ENCODE data around the gene SULT2B1.
"Not testable (repeated sequence)": the region's sequence is repeated elsewhere in the genome, so short reads cannot be mapped to it uniquely, and the experiment has no call there.

The SULT2B1 gene

GRCh38 chr19:48530066-48530720, 21.8 kb upstream of the SULT2B1 start:
- DNase-seq: no peak

GRCh38 chr19:48530770-48531169, 21.2 kb upstream of the SULT2B1 start:
- no peak for DNase-seq

- no peak for DNase-seq
Measured at GRCh38 chr19:48533770-48534169, 18.2 kb upstream of the SULT2B1 start.

DNA sequence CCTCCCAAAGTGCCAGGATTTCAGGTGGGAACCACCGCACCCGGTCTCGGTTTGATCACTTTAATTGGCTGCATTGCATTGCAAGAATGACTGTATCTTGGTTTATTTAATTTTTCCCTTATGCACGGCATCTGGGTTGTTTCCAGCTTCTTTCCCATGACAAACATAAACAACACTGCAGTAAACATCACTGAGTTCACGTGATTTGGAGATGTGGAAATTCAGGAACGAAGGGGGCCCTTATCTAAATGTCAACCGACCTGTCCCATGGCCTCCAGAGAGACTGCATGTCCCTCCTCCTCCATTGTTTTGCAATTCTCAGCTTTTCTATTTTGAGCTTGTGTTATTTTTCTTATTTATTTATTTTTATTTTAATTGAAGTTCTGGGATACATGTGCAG, 14.4 kb upstream of the SULT2B1 start:
- DNase-seq: no peak

GRCh38 chr19:48538057-48538456, 13.9 kb upstream of the SULT2B1 start:
- DNase-seq: not testable (repeated sequence)

DNA sequence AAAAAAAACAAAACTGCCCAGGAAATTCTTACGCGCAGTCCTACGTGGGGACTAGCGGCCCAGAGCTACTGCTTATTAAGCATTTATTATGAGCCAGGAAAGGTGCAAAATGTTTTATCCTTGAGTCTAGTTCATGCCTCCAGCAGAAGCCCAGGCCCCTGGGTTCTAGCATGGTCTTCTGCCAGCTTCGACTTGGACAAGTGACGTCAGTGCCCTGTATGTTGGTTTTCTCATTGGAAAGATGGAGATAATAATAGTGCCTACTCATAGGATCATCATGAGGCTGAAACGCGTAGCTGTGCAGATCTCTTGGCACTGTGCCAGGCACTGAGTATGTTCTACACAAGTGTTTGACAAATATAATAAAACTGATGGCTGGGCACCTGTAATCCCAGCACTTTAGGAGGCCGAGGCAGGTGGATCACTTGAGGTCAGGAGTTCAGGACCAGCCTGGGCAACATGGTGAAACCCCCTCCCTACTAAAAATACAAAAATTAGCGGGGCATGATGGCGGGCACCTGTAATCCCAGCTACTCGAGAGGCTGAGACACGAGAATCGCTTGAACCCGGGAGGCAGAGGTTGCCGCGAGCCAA, 12.4 kb upstream of the SULT2B1 start:
- DNase-seq: no peak

DNA sequence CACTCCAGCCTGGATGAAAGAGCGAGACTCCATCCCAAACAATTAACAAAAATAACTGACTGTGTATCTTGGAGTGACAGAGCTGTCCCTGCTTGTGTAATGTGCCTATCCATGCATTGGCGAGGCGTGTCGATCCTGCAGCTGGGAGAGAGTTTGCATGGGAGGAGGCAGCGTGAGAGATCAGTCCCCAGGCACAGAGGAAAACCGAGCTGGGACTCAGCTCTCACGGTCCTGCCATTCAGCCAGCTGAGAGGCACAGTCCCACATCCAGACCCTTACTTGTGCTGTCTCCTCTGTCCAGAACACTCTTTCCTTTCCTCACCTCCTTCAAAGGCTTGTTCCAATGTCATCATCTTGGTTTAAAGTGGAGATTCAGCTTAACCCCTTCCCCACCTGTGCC, 11.9 kb upstream of the SULT2B1 start:
- DNase-seq: no peak

DNA sequence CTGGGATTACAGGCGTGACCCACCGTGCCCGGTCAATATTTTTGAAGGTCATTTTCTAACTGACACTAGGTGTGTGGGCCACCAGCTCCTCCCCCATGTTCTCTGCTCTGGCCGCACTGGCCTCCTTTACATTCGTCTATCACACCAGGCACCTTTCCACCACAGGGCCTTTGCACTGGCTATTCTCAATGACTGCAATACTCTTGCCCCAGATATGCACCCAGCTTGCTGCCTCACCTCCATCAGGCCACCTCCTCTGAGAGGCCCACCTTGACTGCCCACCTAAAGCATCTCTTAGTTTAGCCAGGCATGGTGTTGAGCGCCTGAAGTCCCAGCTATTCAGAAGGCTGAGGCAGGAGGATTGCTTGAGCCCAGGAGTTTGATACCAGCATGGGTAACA, 10.2 kb upstream of the SULT2B1 start:
- no peak for DNase-seq

DNA sequence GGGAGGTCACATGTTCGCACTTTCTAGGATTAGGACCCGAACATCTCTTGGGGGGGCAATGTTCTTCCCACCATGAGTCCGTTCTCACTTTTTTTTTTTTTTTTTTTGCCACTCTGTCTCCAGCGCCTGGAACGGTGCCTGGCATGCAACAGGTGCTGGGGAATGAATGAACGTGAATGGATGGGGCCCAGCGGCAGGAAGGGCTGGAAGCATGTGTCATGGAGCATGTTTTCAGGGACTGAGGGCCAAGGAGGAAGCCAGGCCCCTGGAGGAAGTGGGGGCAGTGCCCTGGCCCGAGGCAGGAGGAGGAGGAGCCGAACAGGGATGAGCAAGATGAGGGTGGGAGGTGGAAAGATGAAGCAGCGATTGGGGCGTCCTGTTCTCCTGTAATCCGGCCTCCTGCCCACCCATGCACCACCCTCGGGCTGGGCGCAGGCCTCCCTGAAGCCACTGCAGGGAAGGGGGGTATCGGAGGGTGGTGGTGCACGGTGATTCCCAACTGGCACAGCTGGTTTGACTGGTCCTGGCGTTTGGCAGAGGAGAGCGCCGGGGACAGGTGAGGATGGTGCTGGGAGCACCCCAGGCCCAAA, 8.8 kb upstream of the SULT2B1 start:
- DNase-seq: no peak

DNA sequence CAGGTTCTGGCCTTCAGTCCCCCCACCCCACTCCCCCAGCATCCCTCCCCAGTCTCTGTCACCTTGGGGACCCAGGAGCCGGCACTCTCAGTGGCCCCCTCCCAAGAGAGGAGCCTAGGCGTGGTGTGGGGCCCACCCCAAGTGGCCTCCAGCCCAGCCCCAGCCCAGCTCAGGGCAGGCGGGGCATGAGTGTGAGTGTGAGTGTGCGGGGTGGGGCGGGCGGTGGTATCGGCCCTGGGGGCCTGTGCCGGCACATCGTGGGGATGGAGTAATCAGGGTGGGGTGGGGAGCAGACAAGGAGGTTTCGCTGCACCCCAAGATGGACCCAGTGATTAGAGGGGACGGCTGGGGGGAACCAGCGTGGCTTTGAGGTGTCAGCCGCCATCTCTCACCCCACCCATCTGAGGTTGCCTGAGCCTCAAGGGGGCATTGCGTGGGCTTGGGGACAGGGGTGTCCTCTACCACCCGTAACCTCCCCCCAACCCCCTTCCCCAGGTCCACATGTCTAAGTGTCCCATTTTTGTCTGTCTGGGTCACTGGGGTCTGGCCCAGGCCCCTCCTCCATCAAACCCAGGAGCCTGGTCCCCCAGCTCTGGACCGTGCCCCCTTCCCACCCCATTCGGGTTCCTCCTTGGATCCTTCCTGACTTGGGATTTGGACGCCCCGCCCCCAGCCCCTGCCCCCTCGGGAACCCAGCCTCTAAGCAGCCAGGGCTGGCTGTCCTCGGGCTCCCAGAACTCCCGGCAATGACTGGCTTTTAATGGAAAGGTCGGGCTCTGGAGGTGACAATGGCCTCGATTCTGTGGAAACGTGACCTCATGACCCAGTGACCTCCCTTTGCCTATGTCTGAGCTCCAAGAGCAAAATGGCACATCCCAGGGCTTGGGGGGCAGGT, 6.9 kb upstream of the SULT2B1 start:
- no peak for DNase-seq

DNA sequence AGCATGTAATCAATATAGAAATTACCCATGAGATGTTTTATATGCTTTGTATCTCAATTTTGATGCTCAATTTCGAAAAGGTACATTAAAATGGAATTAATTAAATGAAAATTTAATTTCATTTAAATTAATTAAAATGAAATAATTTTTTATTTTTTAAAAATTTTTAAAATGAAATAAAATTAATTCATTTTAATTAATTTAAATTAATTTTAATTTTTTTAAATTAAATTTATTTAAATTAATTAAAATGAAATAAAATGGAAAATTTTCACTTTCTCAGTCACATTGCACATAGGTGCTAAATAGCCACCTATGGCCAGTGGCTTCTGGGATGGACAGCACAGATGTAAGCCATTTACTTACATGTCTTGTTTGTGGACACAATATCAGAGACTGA, 4.2 kb upstream of the SULT2B1 start:
- DNase-seq: no peak

GRCh38 chr19:48548253-48548911, 3.6 kb upstream of the SULT2B1 start:
- no peak for DNase-seq

DNA sequence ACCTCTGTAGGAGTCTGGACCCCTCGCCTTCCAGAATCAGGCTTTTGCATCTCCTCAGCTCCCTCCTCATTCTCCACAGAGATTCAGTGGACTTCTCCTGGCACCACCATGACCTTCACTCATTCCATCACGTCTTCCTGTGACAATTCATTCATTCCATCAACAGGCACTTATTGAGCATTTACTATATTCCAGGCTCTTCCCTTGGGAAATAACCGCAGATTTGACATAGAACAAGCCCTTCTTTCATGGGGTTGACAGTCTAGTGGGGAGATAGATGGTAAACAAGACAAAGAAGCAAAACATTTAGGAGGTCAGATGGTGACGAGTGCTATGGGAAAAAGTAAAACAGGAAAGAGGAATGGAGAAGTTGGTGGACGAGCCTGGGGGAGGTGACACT, 2.6 kb upstream of the SULT2B1 start:
- DNase-seq: no peak

DNA sequence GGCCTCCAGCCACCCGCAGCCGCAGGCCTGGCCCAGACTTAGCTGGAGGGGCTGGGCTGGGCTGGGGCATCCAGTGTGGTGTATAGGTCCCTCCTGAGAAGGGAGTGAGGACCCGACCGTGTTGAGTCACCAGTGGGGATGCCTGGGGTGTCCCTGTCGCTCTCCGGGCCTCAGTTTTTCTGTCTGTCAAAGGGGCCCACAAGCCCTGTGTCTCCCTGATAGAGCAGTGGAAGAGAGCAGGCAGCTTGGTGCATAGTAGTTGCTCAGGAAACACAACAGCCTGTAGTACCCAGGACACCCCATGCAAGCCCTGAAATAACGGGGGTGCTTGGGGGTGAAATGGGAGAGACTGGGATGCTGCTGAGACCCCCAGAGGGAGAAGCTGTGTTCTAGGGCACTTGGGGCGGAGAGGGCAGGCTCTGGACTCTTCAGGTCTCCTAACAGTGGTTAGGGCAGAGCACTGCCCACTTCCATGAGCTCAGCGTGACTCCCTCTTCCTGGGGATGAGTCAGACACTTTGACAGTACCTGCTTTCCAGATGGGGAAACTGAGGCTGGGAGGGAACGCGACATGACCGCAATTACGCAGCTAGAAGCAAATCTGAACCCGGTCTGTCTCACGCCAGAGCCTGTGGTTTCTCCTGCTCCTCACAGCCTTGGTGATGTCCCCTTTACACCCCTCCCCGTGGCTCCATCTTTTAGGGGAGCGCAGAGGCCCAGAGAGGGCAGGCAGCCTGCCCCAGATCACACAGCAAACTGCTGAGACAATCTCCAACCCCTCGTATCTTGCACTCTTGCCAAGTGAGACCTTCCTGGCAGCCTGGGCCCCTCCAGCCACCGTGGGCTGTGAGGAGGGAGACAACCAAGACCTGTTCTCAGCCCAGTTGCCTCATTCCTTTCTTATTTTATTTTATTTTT, 692 bp downstream of the SULT2B1 start:
- no peak for DNase-seq

GRCh38 chr19:48553676-48554384, 1.9 kb downstream of the SULT2B1 start:
- no peak for DNase-seq

DNA sequence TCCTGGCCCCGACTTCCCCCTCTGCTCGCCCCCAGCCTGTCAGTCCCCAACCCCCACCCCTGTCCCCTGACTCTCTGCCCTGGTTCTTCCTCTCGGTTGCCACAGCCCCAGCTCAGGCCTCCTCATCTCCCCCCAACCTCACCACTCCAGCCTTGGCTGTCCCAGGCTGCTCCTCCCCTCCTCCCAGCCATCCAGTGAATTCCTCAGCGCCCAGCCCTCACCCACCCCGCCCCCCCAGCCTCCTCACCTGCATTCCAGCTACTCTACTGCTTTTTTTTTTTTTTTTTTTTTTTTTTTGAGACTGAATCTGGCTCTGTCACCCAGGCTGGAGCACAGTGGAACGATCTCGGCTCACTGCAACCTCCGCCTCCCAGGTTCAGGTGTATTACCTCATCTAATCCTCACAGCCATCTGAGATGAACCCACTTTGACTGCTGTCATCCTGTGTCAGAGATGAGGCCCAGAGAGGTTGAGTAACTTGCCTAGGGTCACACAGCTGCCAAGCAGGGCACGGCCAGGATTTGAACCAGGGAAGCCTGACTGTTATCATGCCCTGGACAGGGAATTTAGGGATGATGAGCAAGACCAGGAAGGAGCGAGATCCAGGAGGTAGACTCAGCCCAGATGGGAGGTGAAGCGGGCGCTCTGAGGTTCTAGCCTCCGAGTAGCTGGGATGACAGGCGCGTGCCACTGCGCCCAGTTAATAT, 2.6 kb downstream of the SULT2B1 start:
- DNase-seq: no peak

GRCh38 chr19:48556163-48556562, 4.2 kb downstream of the SULT2B1 start:
- DNase-seq: no peak

GRCh38 chr19:48556825-48557224, 4.9 kb downstream of the SULT2B1 start:
- DNase-seq: no peak

GRCh38 chr19:48558018-48558684, 6.2 kb downstream of the SULT2B1 start:
- no peak for DNase-seq

GRCh38 chr19:48560095-48560530, 8.1 kb downstream of the SULT2B1 start:
- no peak for DNase-seq

Measured in amniotic stem cell (primary cell).